Stomach smooth muscle (tissue), 2 donors: Measurements from ENCODE around the gene LUZP2.

ENCODE experiments used
- H3K27ac ChIP-seq: one replicate; pipeline ENCODE4 v1.7.0; 2013; ENCODE audit warnings: mild to moderate bottlenecking, low read length, inconsistent platforms
- H3K27me3 ChIP-seq, 2 donors: one replicate each; pipeline ENCODE4 v1.7.0; 2013; ENCODE audit warnings: low read length in 2 of 2; ENCODE audit not compliant: insufficient read depth in 2 of 2, control insufficient read depth in 1 of 2
- H3K36me3 ChIP-seq, 2 donors: one replicate each; pipeline ENCODE4 v1.7.0; 2013; ENCODE audit warnings: low read length in 2 of 2; ENCODE audit not compliant: control insufficient read depth in 2 of 2, insufficient read depth in 2 of 2
- H3K4me1 ChIP-seq: one replicate; pipeline ENCODE4 v1.7.0; 2013; ENCODE audit warnings: low read length; ENCODE audit not compliant: control insufficient read depth, insufficient read depth
- H3K4me3 ChIP-seq, 2 donors: one replicate each; pipeline ENCODE4 v1.7.0; 2013; ENCODE audit warnings: low read length in 2 of 2
- H3K9ac ChIP-seq, 2 donors: one replicate each; pipeline ENCODE4 v1.7.0; 2013; ENCODE audit warnings: low read length in 2 of 2, mild to moderate bottlenecking in 1 of 2
- H3K9me3 ChIP-seq, 2 donors: one replicate each; pipeline ENCODE4 v1.7.0; 2013; ENCODE audit warnings: low read length in 2 of 2; ENCODE audit not compliant: control insufficient read depth in 2 of 2
- donor health status: healthy.
- donor health status: Pancreatic carcinoma.

LUZP2 gene

GRCh38 chr11:24667353-24667968 is 170.6 kb downstream of the LUZP2 start:
- H3K4me1 ChIP-seq, result no peaks in the 10 kb centered on the region
- H3K27me3 ChIP-seq, result no peaks in the 10 kb centered on the region

GRCh38 chr11:24678703-24679348 is 182.0 kb downstream of the LUZP2 start:
- H3K9me3 ChIP-seq, result no peaks in the 10 kb centered on the region

More at GRCh38 chr11:24667353-24667968, 170.6 kb downstream of the LUZP2 start:
- Histone ChIP-seq H3K36me3 (no peaks in the 10 kb centered on the region), H3K9ac (no peak overlapping the region), H3K27ac (no peak overlapping the region), H3K9me3 (no peaks in the 10 kb centered on the region), H3K4me3 (no peak overlapping the region)

DNA sequence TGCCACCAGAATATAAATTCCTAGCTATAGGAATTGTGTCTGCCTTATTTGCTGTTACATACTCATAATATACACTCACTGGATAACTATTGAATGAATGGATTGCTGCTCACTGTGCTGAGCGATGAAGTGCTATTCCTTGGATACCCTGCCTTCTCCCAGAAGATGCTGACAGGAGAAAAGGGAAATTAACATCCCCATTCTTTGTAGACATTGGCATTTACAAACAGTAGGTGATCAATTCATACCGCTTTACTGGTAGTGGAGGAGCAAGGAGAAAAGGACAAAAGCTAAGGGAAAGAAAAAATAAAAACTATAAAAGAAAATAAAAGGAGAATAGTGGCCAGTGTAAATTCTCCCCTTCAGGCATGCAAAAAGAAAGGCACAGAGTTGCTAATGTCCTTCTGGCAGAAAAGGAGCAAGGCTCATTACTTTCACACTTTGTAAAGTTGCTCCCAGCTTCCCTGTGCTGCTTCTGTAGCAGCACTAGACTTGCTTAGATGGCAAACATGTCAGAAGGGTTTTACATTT is 183.0 kb downstream of the LUZP2 start:
- no peaks in the 10 kb centered on the region for H3K4me1 ChIP-seq
- no peak overlapping the region for H3K4me3 ChIP-seq
- no peaks in the 10 kb centered on the region for H3K9me3 ChIP-seq
- H3K27me3 ChIP-seq, result no peaks in the 10 kb centered on the region
- no peak overlapping the region for H3K9ac ChIP-seq
- no peaks in the 10 kb centered on the region for H3K36me3 ChIP-seq
- H3K27ac ChIP-seq, result no peak overlapping the region

More at GRCh38 chr11:24678703-24679348, 182.0 kb downstream of the LUZP2 start:
- no peaks in the 10 kb centered on the region for H3K27me3 ChIP-seq
- no peaks in the 10 kb centered on the region for H3K4me1 ChIP-seq
- H3K27ac ChIP-seq, result no peak overlapping the region
- H3K36me3 ChIP-seq, result no peaks in the 10 kb centered on the region
- H3K9ac ChIP-seq, result no peak overlapping the region
- H3K4me3 ChIP-seq, result no peak overlapping the region

DNA sequence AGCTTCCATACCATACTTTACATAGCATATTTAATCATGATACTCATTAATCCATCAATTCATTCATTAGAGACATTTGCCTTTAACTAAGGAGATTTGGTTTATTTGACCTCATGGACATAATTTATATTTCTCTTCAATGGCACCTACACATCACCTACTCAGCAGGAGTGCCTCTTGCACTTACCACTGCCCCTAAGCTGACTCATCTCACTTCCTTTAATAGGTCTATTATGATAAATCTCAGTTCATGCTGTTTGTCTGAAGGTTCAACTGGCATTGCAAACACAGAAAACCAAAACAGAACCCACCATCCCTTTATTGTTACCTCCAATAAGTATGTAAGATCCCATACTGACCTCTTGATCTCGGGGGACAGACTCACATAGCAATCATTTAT is 186.7 kb downstream of the LUZP2 start:
- Histone ChIP-seq H3K27me3 (no peaks in the 10 kb centered on the region), H3K9ac (no peak overlapping the region), H3K4me3 (no peak overlapping the region), H3K4me1 (no peaks in the 10 kb centered on the region), H3K9me3 (no peaks in the 10 kb centered on the region), H3K36me3 (no peaks in the 10 kb centered on the region), H3K27ac (no peak overlapping the region)

DNA sequence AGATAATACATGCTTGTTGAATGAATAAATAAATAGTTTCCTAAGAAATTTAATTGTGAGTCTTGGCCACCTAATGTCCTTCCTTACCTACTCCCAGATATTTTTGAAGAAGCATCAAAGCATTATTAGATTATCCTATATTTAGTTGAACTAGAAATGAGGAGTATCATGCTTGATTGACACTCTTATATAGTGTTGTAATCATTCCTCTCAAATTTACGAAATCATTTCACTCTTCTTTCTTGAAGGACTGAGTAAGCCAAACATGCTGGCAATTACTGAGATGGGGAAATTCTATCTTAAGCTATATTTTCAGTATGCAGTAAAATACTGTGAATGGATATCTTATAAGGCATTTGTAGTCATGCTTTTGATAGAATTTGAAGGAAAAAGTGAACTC is 189.0 kb downstream of the LUZP2 start:
- Histone ChIP-seq H3K9ac (no peak overlapping the region), H3K27me3 (no peaks in the 10 kb centered on the region), H3K4me1 (no peaks in the 10 kb centered on the region), H3K9me3 (no peaks in the 10 kb centered on the region), H3K27ac (no peak overlapping the region), H3K4me3 (no peak overlapping the region), H3K36me3 (no peaks in the 10 kb centered on the region)

DNA sequence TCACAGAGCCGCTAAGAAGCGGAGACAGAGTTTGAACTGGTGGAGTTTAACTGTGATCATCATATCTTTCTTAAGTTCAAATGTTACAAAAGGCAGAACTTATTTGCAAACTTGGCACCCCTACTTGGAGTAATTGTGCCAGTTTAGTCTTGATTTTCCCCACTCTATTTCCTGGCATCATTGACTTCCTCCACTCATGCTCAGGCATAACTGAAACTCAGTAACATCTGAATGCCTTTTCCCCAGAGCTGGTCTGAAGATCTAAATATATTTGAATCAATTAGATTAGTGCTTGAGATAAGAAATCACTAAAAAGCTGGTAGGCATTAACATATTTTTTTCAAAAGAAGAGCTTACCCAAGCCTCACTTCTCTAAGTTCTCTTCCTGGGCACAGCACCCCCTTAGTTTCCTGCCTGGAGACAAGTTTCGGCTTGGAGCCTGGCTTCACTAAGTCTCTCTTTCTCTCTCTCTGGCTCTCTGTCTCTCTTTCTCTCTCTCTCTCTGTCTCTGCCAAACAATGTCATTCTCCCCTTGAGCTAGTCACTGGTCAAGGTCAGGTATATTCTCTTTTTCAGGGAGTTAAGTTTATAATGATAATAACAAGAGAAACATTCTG is 190.8 kb downstream of the LUZP2 start:
- Histone ChIP-seq H3K27me3 (no peaks in the 10 kb centered on the region), H3K4me1 (no peaks in the 10 kb centered on the region), H3K36me3 (no peaks in the 10 kb centered on the region), H3K9ac (no peak overlapping the region), H3K9me3 (no peaks in the 10 kb centered on the region), H3K4me3 (no peak overlapping the region), H3K27ac (no peak overlapping the region)

DNA sequence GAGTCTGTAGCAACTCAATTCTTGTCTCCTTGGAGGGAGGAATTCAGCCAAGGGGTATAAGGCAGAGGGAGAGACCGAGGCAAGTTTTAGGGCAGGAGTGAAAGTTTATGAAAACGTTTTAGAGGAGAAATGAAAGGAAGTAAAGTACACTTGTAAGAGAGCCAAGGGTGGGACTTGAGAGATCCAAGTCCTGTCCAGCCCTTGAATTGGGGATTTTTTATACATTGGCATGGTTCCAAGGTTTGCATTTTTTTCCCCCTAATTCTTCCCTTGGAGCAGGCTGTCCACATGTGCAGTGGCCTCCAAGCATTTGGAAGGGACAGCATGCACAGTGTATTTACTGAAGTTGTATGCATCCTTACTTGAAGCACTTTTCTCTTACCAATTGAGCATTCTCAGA is 192.1 kb downstream of the LUZP2 start:
- no peak overlapping the region for H3K9ac ChIP-seq
- H3K36me3 ChIP-seq, result no peaks in the 10 kb centered on the region
- H3K4me1 ChIP-seq, result no peaks in the 10 kb centered on the region
- H3K4me3 ChIP-seq, result no peak overlapping the region
- H3K27me3 ChIP-seq, result no peaks in the 10 kb centered on the region
- no peak overlapping the region for H3K27ac ChIP-seq
- no peaks in the 10 kb centered on the region for H3K9me3 ChIP-seq

GRCh38 chr11:24697522-24698111 is 200.8 kb downstream of the LUZP2 start:
- no peaks in the 10 kb centered on the region for H3K36me3 ChIP-seq
- no peak overlapping the region for H3K4me3 ChIP-seq
- no peaks in the 10 kb centered on the region for H3K4me1 ChIP-seq
- no peak overlapping the region for H3K27ac ChIP-seq
- H3K9me3 ChIP-seq, result peaks cover 0 to 2% of the 10 kb centered on the region in 2 donors
- H3K27me3 ChIP-seq, result no peaks in the 10 kb centered on the region
- H3K9ac ChIP-seq, result no peak overlapping the region

DNA sequence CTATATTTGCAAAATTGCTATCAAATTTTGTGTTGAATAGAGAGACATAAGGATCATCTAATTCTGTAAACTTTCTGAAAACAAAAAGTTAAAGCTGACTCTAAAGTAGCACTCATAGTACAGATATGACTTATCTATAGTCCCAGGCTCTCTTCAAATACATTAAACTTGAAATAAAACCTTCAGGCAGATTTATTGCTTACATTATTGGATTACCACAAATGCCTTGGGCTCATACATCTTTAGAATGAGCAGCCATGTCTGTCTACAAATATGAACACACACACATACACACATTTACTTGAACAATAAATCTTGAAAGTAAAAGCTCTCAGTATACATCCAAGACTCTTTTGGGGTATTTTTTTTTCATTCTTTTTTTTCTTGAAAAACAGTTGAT is 207.9 kb downstream of the LUZP2 start:
- Histone ChIP-seq H3K27ac (no peak overlapping the region), H3K9ac (no peak overlapping the region), H3K27me3 (no peaks in the 10 kb centered on the region), H3K9me3 (no peaks in the 10 kb centered on the region), H3K4me1 (no peaks in the 10 kb centered on the region), H3K4me3 (no peak overlapping the region), H3K36me3 (no peaks in the 10 kb centered on the region)

DNA sequence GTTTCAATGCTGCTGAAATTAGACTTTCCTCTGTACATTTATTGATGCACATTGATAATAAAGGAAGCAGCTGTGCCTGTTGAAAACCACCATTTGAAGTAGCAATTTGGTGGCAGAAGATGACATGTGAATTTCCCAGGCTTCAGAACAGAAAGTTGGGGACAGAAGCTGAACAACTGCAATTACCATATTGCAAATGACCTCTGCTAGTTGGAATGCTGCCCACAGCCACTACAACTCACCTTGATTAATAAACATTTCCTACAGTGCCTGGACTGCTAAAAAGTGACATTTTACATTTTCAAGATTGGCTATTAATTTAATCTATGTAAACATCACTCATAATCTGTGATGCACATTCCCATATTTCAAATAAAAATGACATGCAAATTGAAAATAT is 208.6 kb downstream of the LUZP2 start:
- H3K9me3 ChIP-seq, result no peaks in the 10 kb centered on the region
- H3K4me3 ChIP-seq, result no peak overlapping the region
- no peaks in the 10 kb centered on the region for H3K27me3 ChIP-seq
- no peaks in the 10 kb centered on the region for H3K36me3 ChIP-seq
- no peaks in the 10 kb centered on the region for H3K4me1 ChIP-seq
- H3K27ac ChIP-seq, result no peak overlapping the region
- no peak overlapping the region for H3K9ac ChIP-seq
